ENCODE results near the gene CCDC191. TPM values are rescaled to one million over a fixed set of nuclear protein-coding genes. Genes with fewer than 3 reads are reported as not detected.

CCDC191 gene
- total RNA-seq, 3 donors from 2014 or later (not counting 1 experiment from before 2014, with no cell fraction given): 5.5 to 6.4 (median 5.7) TPM

DNA sequence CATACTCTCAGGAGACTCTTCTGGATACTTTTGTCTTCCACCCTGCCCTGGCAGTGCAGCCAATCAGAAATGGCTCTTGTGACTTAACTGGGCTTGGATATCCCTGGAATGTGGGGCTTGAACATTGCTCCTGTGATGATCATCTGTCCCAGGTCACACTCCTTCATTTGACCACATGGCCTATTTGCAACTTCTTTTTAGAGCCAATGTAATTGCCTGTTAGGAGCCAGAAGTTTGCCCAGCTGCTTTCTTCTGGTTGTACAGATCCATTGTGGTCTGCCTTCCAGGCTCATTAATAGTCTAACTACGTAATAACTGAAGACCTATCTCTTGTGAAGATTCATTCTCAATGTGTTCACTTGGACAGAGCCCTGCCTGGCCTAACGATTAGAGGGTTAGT lies 30.0 kb upstream of the CCDC191 start:
- intact Hi-C loops (cut with micrococcal nuclease): no loop called here
- H3K36me3 ChIP-seq (ENCODE audit: control insufficient read depth, insufficient read depth, low read length): peaks cover 53% of the 10 kb centered on the region
- peaks cover 12% of the 10 kb centered on the region for H3K36me3 Mint-ChIP-seq

DNA sequence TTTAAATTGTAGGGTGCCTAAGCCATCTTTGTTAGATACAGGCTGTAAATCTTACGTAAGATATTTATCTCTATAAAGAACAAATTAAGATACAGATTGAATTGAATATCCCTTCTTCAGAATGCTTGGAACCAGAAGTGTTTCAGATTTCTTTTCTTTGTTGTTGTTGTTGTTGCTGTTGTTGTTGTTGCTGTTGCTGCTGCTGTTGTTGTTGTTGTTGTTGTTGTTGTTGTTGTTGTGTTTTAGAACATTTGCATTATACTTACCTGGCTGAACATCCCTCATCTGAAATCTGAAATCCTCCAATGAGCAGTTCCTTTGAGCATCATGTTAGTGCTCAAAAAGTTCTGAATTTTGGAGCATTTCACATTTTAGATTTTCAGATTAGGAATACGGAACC lies 26.8 kb upstream of the CCDC191 start:
- TF ChIP-seq, protein P1, sequence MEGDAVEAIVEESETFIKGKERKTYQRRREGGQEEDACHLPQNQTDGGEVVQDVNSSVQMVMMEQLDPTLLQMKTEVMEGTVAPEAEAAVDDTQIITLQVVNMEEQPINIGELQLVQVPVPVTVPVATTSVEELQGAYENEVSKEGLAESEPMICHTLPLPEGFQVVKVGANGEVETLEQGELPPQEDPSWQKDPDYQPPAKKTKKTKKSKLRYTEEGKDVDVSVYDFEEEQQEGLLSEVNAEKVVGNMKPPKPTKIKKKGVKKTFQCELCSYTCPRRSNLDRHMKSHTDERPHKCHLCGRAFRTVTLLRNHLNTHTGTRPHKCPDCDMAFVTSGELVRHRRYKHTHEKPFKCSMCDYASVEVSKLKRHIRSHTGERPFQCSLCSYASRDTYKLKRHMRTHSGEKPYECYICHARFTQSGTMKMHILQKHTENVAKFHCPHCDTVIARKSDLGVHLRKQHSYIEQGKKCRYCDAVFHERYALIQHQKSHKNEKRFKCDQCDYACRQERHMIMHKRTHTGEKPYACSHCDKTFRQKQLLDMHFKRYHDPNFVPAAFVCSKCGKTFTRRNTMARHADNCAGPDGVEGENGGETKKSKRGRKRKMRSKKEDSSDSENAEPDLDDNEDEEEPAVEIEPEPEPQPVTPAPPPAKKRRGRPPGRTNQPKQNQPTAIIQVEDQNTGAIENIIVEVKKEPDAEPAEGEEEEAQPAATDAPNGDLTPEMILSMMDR (IDR thresholded peaks at IDR 0.05): no peak
- H3K27me3 Mint-ChIP-seq (ENCODE audit: low read depth in 2 of 2): no peaks in the 10 kb centered on the region
- H3K27ac Mint-ChIP-seq: no peak overlapping the region
- ATAC-seq (no peak), DNase-seq (no peak)
- intact Hi-C loops (cut with micrococcal nuclease): no loop called here
- Histone ChIP-seq H3K4me3 (ENCODE audit: low read length) (no peak overlapping the region), H3K27me3 (ENCODE audit: control insufficient read depth, insufficient read depth, low read length) (no peaks in the 10 kb centered on the region), H3K27ac (ENCODE audit: low read length) (no peak overlapping the region), H3K9me3 (ENCODE audit: control insufficient read depth, insufficient read depth, low read length) (no peaks in the 10 kb centered on the region), H3K36me3 (ENCODE audit: control insufficient read depth, insufficient read depth, low read length) (peaks cover 79% of the 10 kb centered on the region), H3K4me1 (ENCODE audit: control insufficient read depth, insufficient read depth, low read length) (no peaks in the 10 kb centered on the region)
- peaks cover 30% of the 10 kb centered on the region for H3K36me3 Mint-ChIP-seq
- no peaks in the 10 kb centered on the region for H3K9me3 Mint-ChIP-seq
- 100% methylated on average over 1 of the region's 2 CpGs for WGBS (ENCODE audit: insufficient coverage)
- no peaks in the 10 kb centered on the region for H3K4me1 Mint-ChIP-seq
- H3K4me3 Mint-ChIP-seq: no peak overlapping the region

More for the DNA sequence above, 30.0 kb upstream of the CCDC191 start:
- DNase-seq (no peak), ATAC-seq (no peak)
- Histone ChIP-seq H3K27me3 (ENCODE audit: control insufficient read depth, insufficient read depth, low read length) (no peaks in the 10 kb centered on the region), H3K9me3 (ENCODE audit: control insufficient read depth, insufficient read depth, low read length) (no peaks in the 10 kb centered on the region), H3K4me1 (ENCODE audit: control insufficient read depth, insufficient read depth, low read length) (no peaks in the 10 kb centered on the region), H3K27ac (ENCODE audit: low read length) (no peak overlapping the region), H3K4me3 (ENCODE audit: low read length) (no peak overlapping the region)
- no peak overlapping the region for H3K4me3 Mint-ChIP-seq
- no peaks in the 10 kb centered on the region for H3K27me3 Mint-ChIP-seq (ENCODE audit: low read depth in 2 of 2)
- no peaks in the 10 kb centered on the region for H3K9me3 Mint-ChIP-seq
- 96% methylated on average over 2 of the region's 2 CpGs for WGBS (ENCODE audit: insufficient coverage)
- TF ChIP-seq, protein P1 (IDR thresholded peaks at IDR 0.05): no peak
- no peaks in the 10 kb centered on the region for H3K4me1 Mint-ChIP-seq
- no peak overlapping the region for H3K27ac Mint-ChIP-seq

DNA sequence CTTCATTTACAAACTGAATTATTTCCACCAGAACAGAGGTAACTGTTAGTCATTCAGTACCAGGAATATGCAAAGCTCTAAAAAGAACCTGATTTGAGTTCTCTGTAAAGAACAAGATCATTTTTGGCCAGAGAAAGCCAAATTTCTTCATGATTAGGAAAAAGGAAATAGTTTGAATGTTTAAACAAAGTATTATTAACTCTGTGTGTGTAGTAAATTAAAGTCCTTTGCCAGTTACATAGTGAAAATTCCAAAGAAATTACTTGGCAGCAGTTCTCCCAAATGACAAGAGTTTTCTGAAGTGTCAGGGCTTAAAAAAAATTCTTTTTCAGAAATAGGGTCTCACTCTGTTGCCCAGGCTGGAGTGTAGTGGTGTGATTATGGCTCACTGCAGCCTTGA lies 24.7 kb upstream of the CCDC191 start:
- H3K27ac Mint-ChIP-seq: no peak overlapping the region
- peaks cover 79% of the 10 kb centered on the region for H3K36me3 ChIP-seq (ENCODE audit: control insufficient read depth, insufficient read depth, low read length)

DNA sequence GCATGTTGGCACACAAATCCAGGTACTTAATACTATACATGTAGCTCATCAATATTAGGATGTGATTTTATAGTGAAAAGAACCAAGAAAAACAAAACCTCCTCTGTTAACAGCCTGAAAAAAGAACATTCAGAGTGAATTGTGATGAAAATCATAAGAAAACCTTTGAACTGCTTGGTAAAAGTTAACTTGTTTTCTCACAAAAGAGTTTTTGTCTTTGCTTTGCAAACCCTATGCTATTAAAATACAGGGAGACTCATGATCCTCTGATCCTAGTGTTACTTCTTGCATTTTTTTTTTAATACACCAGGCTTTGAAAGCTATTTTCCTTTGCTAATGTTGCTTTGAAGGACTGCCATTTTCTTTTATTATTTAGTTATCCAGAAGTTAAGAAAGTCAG lies 23.9 kb upstream of the CCDC191 start:
- Histone ChIP-seq H3K9me3 (ENCODE audit: control insufficient read depth, insufficient read depth, low read length) (no peaks in the 10 kb centered on the region), H3K4me3 (ENCODE audit: low read length) (no peak overlapping the region), H3K27me3 (ENCODE audit: control insufficient read depth, insufficient read depth, low read length) (no peaks in the 10 kb centered on the region), H3K4me1 (ENCODE audit: control insufficient read depth, insufficient read depth, low read length) (no peaks in the 10 kb centered on the region), H3K36me3 (ENCODE audit: control insufficient read depth, insufficient read depth, low read length) (peaks cover 83% of the 10 kb centered on the region), H3K27ac (ENCODE audit: low read length) (no peak overlapping the region)
- Mint-ChIP-seq H3K27me3 (ENCODE audit: low read depth in 2 of 2) (no peaks in the 10 kb centered on the region), H3K4me1 (no peaks in the 10 kb centered on the region), H3K4me3 (no peak overlapping the region), H3K27ac (no peak overlapping the region), H3K9me3 (no peaks in the 10 kb centered on the region), H3K36me3 (peaks cover 29% of the 10 kb centered on the region)
- TF ChIP-seq, protein P1 (IDR thresholded peaks at IDR 0.05): no peak
- intact Hi-C loops (cut with micrococcal nuclease): no loop called here
- DNase-seq (no peak), ATAC-seq (no peak)

More for the DNA sequence above, 24.7 kb upstream of the CCDC191 start:
- no peaks in the 10 kb centered on the region for H3K27me3 Mint-ChIP-seq (ENCODE audit: low read depth in 2 of 2)
- DNase-seq (no peak), ATAC-seq (no peak)
- no peak overlapping the region for H3K27ac ChIP-seq (ENCODE audit: low read length)
- H3K4me3 ChIP-seq (ENCODE audit: low read length): no peak overlapping the region
- no peaks in the 10 kb centered on the region for H3K27me3 ChIP-seq (ENCODE audit: control insufficient read depth, insufficient read depth, low read length)
- no peaks in the 10 kb centered on the region for H3K4me1 ChIP-seq (ENCODE audit: control insufficient read depth, insufficient read depth, low read length)
- no peaks in the 10 kb centered on the region for H3K4me1 Mint-ChIP-seq
- no peak overlapping the region for H3K4me3 Mint-ChIP-seq
- intact Hi-C loops (cut with micrococcal nuclease): no loop called here
- no peaks in the 10 kb centered on the region for H3K9me3 ChIP-seq (ENCODE audit: control insufficient read depth, insufficient read depth, low read length)
- H3K36me3 Mint-ChIP-seq: peaks cover 36% of the 10 kb centered on the region
- no peaks in the 10 kb centered on the region for H3K9me3 Mint-ChIP-seq
- TF ChIP-seq, protein P1 (IDR thresholded peaks at IDR 0.05): no peak
